ENCODE measurements around the gene LRRC4C.

The LRRC4C gene

DNA sequence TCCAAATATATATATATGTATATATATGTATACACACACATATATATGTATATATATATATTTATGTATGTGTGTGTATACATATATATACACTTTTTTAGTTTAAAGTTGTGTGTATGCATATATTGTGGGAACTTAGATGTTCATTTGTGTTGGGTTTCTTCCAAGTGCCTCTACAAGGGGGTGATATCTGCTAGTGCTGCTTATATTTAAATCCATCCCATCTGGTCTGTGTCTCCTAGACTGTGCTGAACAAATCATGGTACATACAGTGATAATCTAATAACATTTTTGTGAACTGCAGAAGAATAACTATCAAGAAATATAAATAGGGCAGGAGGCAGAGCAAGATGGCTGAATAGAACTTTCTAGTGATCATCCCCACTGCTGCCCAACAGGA, 696.4 kb downstream of the LRRC4C start:
- in situ Hi-C loops (cut with HindIII; ENCODE audit: low sequenced_read_pairs) = no loop called here

DNA sequence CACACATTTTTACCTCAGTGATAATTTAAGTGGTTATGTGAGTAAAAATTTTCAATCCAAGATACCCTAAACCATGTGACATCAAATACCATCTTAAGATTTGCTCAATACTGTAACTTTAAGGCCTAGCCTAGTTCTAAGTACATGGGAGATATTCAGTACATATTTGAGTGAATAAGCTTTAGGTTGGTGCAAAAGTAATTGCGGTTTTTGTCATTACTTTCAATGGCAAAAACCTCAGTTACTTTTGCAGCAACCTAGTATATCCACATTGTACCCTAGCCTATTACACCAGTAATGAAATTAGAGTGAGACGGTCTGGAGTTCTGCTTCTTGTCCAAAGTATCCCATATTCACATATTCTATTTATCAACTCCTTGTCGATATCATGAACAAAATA, 700.1 kb downstream of the LRRC4C start:
- in situ Hi-C loops (cut with HindIII; ENCODE audit: low sequenced_read_pairs) = no loop called here

DNA sequence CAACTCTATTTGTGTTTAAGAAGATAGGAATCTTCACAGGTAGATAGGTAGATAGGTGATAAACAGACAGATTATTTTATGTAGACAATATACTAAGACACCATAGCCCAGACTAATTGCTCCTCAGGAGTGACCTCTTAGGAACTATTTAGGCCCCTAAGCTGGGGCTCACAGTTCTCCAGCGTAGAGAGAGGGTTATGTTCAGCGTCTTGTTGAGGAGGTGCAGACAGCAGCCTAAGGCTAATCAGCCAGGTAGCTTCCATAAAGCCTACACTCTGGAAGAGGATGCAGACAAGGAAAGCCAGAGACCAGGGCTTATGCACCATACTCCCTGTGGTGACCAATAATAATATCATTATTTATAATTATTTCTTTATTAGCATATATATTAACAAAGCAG, 705.2 kb downstream of the LRRC4C start:
- in situ Hi-C loops (cut with HindIII; ENCODE audit: low sequenced_read_pairs) = no loop called here

DNA sequence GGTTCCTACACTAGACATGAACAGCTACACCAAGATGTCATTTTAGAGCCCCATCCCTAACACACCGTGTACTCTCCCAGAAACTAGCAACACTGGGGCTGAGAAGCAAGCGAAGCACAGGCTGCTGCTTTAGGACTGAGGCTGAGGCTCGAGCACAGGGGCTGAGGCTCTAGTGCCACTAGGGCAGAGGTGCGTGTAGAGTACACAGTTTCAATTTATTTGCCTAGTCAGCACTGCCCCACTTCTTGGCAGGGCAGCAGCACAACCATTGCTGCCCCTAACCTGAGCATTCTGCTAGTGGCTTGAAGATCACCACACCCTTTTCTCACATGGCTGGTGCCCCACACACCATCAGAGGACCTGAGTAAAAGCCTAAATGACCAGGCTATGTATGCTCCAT, 713.2 kb downstream of the LRRC4C start:
- in situ Hi-C loops (cut with HindIII; ENCODE audit: low sequenced_read_pairs) = no loop called here

DNA sequence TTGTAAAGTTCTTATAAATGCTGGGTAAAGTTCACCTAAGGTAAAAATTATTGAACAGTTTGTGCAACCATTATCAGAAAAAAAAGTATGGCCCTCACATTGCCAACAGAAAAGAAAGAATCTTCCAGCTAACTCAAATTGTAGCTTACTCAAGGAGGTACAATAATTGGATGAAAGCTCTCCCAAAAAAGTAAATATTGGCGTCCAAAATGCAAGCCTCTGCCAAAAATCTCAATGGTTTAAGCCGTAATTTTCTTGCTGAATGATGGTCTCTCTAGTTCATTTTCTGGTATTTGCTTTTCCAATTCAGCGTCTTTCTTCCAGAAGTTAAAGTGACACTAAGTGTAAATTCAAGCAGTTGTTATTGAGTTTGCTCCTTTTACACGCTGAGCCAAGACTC, 727.3 kb downstream of the LRRC4C start:
- in situ Hi-C loops (cut with HindIII; ENCODE audit: low sequenced_read_pairs) = no loop called here

DNA sequence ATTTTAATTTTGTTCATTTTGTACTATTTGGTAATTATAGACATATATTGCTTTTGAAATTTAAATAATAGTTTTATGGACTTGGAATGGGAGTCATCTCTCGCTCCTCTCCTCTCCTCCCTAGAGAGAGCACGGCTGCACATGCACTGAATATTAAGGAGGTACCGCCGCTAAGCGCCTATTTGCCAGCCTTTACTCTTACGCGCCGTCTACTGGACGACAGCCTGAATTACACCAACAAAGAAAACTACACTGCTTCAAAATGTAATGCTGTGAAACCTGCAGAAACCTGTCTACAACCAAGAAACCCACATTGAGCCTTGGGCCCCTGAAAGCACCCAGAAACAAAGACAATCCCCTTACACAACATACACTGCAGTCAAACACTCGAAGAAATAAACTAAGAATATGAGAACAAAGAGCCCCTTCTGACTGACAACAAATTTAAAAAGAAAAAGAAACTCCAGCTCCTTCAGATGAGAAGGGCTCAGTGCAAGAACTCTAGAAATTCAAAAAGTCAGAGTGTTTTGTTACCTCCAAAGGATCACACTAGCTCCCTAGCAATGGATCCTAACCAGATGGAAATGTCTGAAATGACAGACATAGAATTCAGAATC, 737.2 kb downstream of the LRRC4C start:
- in situ Hi-C loops (cut with HindIII; ENCODE audit: low sequenced_read_pairs) = no loop called here

DNA sequence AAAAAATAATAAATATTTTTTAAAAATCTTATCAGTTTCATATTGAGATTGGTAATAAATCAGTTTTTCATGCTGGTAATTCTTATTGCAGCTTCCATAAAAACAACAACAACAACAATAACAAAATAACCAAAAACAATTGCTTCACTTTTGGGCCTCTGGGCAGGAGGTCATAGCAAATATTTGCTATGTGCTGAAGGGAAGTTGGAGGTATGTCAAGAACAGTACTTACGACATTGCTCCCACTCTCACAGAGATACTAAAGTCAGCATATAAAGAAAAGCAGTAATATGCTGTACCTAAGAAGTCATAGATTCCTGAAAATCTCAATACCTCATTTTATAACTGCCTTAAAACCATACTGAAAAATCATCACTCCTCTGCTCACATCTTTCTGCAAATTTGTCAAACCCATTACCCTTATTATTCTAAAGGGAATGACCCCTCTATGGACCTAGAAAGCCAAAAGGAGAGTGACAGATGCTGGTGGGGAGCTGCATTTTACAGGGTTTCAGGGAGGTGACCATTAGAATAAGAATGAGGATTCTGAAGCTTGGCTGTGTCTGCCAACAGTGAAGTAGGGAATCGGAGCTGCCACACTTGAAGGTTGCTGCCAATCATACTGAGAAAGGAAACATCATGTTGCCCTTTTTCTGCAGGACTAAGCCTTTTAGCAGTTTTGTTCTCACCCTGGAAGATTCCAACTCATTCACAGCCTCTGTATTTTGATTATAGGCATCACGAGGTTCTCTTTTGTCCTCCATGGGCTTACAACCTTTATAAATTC, 742.9 kb downstream of the LRRC4C start:
- in situ Hi-C loops (cut with HindIII; ENCODE audit: low sequenced_read_pairs) = no loop called here

DNA sequence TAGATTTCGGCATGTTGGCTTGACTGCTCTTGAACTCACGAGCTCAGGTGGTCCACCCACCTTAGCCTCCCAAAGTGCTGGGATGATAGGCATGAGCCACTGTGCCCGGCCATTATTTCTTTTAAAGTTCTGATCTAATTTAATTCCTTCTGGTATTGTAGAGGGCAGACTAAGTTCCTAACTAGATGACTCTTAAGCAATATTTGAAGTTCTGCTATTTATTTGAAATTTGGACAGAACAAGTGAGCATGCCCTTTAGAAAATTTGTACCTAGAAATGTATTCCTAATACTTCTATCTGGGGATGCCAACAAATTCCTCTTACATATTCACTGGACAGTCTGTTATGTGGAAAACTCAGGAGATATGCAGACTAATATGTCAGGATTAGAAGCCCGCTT, 746.4 kb downstream of the LRRC4C start:
- in situ Hi-C loops (cut with HindIII; ENCODE audit: low sequenced_read_pairs) = no loop called here

DNA sequence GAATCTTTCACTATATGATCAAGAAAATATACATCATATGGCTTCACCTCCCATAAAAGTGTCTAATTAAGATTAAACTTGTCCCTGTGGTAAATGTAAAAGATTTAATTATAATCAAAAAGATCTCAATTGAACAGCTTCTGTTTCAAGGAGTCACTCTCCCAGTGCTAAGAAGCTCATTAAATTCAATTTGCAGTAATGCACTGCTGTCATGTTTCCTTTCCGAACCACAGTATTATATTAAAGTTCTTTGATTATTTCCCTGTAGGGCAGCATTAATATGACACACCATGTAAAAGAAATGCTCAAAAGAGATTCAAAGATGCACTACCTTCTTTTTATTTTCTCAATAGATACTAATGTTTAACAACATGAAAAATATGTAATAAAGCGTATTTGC, 758.4 kb downstream of the LRRC4C start:
- in situ Hi-C loops (cut with HindIII; ENCODE audit: low sequenced_read_pairs) = no loop called here

DNA sequence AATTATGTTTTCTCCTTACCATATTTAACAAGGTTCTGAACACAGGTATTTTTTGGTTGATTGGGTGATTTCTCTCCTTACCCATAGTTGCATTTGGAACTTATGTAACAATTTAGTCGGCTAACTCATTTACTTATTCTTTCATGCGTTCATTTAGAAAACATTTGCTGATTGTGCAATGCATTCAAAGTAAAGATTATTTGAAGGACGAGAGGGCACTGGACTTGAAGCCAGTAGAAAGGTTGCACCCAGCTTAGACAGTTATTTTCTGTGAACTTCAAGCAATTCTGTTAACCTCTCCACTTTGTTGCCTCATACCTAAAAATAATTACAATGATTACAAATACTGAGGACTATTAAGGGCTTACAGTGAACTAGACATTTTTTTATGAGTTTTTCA, 769.6 kb downstream of the LRRC4C start:
- in situ Hi-C loops (cut with HindIII; ENCODE audit: low sequenced_read_pairs) = no loop called here

DNA sequence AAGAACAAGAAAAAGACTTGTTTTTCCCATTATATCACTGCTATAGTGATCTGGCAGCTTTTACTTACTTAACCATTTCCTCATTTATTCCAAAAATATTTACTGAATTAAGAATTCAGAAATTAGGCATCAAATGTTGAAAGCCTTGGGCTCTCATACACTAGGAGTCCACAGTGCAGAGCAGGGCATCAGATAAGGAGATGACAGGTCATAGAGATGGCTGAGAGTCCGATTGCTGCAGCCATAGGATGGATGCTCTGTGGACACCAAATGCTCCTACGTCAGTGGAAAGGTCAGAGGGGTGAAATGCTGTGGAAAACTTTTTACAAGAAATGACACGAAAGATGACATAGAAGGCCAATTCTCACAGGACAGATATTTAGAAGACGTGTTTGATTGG, 771.1 kb downstream of the LRRC4C start:
- in situ Hi-C loops (cut with HindIII; ENCODE audit: low sequenced_read_pairs) = no loop called here

DNA sequence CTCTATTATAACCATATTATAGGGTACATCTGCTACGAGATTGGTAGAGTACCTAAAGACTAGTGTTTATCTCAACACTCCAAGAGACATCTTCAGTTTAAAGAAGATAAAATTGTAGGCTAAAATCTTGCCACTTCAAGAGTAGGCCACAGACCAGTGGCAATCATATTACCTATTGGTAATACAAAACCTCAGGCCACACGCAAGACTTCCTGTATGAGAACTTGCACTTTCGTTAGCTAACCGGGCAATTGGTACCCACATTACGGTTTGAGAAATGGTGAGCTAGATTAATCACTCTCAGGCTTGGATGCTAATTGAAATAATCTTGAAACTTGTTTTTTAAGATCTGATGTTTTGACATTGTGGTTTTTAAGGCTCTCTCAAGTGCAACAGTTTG, 772.7 kb downstream of the LRRC4C start:
- in situ Hi-C loops (cut with HindIII; ENCODE audit: low sequenced_read_pairs) = no loop called here

DNA sequence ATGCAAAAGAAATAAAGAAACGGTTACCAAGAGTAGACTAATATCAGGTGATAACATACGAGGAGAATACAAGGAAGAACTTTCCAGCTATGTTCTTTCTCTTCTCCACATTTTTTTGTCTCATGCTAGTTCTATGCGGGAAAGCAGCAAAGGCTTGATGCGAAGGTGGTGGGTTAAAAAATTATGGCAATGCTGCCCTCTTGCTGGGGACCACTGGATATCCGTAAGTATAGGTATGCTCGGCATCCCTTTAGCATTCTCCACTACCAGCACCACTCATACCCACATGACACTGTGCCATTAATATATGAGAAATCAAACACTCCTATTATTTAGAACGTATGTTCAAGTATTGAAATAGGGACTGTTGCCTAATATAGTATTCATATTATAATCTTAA, 776.4 kb downstream of the LRRC4C start:
- in situ Hi-C loops (cut with HindIII; ENCODE audit: low sequenced_read_pairs) = no loop called here

DNA sequence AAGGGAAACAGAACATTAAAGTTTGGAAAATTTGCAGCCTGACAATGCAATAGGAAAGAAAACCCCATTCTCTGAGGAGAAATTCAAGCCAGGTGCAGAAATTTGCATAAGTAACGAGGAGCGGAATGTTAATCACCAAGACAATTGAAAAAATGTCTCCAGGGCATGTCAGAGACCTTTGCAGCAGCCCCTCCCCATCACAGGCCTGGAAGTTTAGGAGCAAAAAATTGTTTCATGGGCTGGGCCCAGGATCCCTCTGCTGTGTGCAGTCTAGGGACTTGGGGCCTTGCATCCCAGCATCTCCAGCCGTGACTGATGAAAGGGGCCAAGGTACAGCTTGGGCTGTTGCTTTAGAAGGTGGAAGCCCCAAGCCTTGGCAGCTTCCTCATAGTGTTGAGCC, 780.2 kb downstream of the LRRC4C start:
- in situ Hi-C loops (cut with HindIII; ENCODE audit: low sequenced_read_pairs) = no loop called here

DNA sequence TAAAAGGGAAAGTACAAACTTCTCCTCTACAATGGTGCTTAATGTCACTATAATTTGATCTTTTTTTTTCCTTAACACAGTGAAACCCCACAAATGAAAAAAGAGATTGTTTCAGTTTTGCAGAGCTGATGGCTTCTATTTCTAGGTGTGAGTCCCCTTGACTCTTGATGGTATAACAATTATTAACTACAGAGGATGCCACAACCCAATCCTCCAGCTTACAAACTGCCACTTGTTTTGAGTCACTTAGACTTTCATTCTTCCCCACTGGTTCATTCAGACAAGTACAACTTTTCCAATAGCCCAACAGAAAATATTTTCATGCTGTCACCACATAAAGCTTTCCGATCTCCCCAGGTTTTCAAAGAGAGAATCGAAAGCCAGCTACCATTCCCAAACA, 812.2 kb downstream of the LRRC4C start:
- in situ Hi-C loops (cut with HindIII; ENCODE audit: low sequenced_read_pairs) = no loop called here

DNA sequence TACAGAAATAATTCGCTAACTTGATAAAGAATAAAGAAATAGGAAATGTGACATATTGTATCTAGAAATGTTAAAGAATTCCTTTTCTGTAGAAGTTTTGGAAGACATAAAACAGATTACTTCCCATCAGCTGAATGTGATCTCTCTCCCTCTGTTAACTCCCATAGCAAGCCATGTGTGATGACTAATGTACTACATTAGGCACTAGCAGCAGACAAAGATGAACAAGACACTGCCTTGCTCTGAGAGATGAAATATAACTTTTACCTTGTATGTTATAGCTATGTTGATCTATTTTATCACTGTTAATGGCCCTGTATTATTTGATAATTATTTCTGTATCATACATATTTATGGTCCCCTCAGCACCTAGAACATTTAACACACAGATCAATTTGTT, 817.2 kb downstream of the LRRC4C start:
- in situ Hi-C loops (cut with HindIII; ENCODE audit: low sequenced_read_pairs) = no loop called here

DNA sequence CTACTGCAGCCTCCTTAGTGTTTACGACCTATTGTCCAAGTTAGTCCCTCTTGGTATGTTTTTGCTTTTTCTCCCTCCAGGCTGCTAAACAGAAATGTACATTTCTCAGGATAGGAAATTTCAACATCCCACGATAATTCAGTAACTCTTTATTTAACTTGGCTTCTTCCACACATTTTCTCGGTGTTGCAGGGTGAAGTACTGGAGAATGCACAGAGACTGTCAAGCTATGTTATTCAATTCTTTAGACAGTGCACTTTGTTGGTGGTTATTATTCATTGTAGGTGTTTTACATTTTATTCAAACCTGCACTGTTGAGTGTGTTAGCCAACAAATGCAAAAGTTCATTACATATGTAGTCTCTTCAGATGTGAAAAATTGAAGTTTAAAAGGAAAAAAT, 839.8 kb downstream of the LRRC4C start:
- in situ Hi-C loops (cut with HindIII; ENCODE audit: low sequenced_read_pairs) = no loop called here

DNA sequence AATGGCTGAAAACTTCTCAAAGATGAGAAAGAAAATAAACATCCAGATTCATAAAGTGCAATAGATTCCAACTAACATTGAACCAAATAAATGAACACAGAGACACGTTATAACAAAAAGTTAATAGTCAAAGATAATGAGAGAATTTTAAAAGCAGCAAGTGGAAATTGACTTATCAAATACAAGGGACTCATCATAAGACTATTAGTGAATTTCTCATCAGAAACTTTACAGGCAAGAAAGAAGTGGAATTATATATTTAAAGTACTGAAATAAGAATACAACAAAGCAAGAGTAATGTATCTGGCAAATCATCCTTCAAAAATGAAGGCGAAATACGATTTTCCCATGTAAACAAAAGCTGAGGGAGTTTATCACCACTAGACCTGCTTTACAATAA, 852.7 kb downstream of the LRRC4C start:
- in situ Hi-C loops (cut with HindIII; ENCODE audit: low sequenced_read_pairs) = no loop called here

DNA sequence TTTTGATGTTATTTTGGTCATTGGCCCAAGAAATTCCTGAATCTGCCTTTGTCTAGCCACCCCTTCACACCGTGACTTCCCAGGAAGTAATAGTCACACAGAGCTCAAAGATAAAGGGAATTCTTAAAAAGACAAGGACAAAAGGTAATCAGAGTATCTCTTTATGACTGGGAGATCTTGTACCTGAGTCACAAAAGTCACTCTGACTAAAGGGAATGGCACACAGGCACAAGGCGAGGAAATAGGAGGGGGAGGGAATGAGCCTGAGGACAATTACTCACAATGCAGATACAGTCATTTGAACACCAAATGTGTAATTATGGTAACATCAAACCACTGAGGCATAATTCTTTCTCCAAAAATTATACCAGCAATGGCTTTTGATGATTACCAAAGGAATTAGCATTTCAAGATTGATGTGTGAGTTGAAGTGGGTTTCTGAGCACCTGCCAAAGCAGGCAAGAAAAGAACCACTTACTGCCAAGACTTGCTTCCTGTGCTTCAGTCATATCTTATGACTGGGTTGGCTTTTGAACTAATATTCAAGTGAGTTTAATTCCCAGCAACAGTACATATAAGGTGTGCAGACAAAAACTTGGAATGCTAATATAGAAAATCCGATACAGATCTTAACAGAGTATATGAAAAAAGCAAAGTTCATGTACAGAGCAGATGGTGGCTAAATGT, 856.4 kb downstream of the LRRC4C start:
- in situ Hi-C loops (cut with HindIII; ENCODE audit: low sequenced_read_pairs) = no loop called here

DNA sequence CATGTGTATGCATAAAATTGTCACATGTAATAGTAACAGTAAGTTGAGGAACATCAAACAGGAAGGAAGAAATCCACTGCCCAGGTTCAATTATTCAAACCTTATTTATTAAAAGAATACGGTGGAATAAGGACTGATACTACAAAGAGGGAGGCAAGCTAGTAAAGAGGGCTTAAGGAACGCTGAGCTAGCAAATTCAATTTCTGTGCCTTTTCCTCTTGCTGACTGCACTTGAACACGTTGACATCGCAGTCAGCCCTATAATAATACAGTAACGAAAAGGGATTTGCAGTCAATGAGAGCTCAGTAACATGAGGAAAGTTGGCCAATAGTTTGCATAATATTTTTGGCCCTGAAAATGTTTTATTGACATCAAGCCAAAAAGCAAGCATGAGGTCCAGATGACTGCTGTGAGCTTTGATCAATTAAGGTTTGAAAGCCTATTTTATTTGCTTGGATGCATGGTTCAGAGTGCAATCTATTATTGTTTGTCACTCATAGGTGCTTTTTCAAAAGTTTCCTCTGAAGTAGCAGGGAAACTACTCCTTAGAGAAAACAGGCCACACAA, 861.8 kb downstream of the LRRC4C start:
- in situ Hi-C loops (cut with HindIII; ENCODE audit: low sequenced_read_pairs) = no loop called here

DNA sequence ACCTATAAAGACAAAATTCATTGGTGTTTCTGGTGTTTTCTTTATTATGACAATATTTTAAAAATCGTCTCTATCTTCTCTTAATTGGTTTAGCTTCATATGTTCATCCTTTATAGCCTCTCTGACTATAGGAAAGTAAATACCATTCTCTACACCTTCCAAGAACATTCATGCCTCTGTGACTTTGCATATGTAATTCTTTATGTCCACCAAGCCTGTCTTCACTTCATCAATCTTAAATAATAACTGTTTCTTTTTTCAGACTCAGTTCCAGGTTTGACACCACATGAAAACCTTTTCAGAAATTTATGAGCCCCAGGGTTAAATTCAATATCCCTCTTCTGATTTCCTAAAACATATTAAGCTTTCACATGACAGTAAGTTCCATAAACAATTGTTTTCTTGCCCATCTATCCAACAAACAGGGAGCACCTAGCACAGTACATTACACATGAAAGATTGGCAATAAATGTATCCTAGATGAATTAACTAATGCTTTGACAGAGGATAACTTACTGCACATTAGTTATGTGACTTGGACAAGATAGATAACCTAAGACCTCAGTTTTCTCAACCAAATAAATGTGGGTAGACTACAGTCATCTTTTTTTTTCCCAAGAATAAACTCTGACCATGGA, 886.1 kb downstream of the LRRC4C start:
- in situ Hi-C loops (cut with HindIII; ENCODE audit: low sequenced_read_pairs) = no loop called here
